ENCODE data around the gene VOPP1.
"Not testable (repeated sequence)": the region's sequence is repeated elsewhere in the genome, so short reads cannot be mapped to it uniquely, and the experiment has no call there.

The VOPP1 gene

DNA sequence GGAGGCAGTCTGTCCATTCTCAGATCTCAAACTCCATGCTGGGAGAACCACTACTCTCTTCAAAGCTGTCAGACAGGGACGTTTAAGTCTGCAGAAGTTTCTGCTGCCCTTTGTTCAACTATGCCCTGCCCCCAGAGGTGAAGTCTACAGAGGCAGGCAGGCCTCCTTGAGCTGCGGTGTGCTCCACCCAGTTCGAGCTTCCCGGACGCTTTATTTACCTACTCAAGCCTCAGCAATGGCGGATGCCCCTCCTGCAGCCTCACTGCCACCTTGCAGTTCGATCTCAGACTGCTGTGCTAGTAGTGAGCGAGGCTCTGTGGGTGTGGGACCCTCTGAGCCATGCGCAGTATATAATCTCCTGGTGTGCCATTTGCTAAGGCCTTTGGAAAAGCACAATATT lies 10.4 kb upstream of the VOPP1 start:
- not testable (repeated sequence) for DNase-seq (ENCODE audit: low read depth in 2 of 2)

GRCh38 chr7:55576753-55577152 lies 4.5 kb upstream of the VOPP1 start:
- no peak for DNase-seq (ENCODE audit: low read depth in 2 of 2)

- no peak for DNase-seq (ENCODE audit: low read depth in 2 of 2)
Measured at GRCh38 chr7:55575733-55576132, 3.4 kb upstream of the VOPP1 start.

DNA sequence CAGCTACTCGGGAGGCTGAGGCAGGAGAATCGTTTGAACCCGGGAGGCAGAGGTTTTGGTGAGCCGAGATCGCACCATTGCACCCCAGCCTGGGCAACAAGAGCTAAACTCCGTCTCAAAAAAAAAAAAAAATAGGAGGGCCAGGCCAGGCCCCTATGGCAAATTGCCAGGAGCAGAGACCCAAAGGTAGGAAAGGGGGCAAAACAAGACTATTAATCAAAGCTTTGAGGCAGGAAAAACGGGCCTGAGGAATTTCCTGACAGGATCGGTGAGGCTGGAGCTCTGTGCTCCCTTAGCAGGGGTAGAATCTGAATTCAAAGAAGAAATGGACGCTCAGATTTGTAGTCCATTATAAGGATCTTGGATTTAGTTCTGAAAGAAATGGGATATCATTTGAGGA lies 2.8 kb upstream of the VOPP1 start:
- DNase-seq (ENCODE audit: low read depth in 2 of 2): no peak

GRCh38 chr7:55574051-55574717 lies 1.9 kb upstream of the VOPP1 start:
- no peak for DNase-seq (ENCODE audit: low read depth in 2 of 2)

- no peak for DNase-seq (ENCODE audit: low read depth in 2 of 2)
Measured at GRCh38 chr7:55573234-55573900, 1.1 kb upstream of the VOPP1 start.

DNA sequence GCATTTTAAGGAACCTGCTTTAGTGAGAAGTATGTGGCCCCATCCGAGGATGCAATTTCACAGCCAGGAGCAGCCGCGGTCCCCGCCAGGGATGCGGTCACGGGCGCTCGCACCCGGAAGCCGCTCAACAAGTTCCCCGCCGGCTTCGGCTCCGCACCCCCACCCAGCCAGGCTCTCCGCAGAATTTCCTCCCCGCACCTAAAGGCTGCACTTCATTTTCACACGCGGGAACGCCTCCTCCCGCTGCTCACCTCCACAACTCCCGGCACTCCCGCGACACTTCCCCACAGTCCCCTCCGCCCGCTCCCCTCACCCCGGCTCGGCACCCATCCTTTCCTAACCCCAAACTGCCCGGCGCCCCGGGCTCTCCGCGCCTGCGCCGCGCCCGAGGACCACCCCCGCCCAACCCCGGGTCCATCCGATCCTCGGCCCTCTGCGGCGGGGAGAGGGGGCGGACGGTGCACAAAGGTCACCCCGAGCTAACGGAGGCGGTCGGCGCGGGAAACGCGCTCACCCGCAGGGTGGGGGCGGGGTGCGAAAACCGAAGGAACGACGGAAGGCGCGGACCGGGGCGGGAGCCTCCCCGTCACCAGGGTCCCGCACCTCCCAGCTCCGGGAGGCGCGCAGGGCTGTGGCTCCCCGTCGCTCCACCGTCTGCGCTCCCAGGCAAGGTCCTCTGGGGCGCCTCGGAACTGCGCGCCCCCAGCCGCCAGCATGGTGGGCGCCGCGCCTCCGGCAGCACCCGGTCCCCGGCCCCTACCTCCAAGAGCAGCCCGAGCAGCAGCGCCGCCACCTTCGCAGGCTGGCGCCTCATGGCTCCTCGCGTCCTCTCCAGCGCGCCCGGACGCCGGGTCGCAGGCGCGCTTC lies 558 bp downstream of the VOPP1 start:
- DNase-seq (ENCODE audit: low read depth in 2 of 2): peak; percentile 27 to 30

DNA sequence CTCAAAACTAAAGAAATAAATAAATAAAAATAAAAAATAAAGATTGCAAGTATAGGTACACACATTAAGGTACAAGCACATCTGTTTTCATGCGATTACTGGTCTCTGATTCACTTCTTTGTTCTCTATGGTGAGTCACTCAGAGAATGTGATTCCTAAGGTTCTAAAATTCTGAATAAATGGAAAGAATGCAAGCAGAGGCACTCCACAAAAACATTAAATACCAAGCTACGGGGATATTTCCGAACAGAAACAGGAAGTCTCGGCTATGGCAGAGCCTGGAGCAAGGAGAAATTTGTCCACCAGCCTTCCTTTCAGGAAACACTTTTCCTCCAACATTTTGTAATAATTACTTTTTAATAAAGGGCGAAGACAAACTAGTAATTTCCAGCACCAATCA lies 1.4 kb downstream of the VOPP1 start:
- no peak for DNase-seq (ENCODE audit: low read depth in 2 of 2)

DNA sequence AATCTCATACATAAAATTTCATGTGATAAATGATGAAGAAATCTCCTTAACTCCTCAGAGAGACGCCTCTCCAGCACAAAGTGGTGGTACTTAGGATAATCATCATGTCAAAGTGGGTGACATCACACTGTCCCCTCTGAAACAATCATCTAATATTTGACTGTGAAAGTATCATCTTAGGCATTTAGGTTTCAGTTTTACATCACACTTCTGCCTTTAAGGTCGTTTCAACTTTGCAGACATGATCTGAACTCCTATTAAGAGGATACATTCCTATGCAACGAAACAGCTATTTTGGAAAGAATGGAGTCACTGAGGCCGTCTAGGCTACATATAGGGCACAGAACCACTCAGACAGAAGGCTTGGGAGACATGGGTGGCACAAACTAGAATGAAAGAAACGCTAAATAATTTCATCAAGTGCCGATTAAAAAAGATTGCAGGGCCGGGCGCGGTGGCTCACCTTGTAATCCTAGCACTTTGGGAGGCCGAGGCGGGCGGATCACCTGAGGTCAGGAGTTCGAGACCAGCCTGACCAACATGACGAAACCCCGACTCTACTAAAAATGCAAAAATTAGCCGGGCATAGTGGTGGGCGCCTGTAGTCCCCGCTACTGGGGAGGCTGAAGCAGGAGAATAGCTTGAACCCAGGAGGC lies 2.0 kb downstream of the VOPP1 start:
- no peak for DNase-seq (ENCODE audit: low read depth in 2 of 2)

GRCh38 chr7:55569797-55570196 lies 2.5 kb downstream of the VOPP1 start:
- DNase-seq (ENCODE audit: low read depth in 2 of 2): peak in 1 of 2 donors; percentile 23

GRCh38 chr7:55569269-55569663 lies 3.0 kb downstream of the VOPP1 start:
- DNase-seq (ENCODE audit: low read depth in 2 of 2): no peak

DNA sequence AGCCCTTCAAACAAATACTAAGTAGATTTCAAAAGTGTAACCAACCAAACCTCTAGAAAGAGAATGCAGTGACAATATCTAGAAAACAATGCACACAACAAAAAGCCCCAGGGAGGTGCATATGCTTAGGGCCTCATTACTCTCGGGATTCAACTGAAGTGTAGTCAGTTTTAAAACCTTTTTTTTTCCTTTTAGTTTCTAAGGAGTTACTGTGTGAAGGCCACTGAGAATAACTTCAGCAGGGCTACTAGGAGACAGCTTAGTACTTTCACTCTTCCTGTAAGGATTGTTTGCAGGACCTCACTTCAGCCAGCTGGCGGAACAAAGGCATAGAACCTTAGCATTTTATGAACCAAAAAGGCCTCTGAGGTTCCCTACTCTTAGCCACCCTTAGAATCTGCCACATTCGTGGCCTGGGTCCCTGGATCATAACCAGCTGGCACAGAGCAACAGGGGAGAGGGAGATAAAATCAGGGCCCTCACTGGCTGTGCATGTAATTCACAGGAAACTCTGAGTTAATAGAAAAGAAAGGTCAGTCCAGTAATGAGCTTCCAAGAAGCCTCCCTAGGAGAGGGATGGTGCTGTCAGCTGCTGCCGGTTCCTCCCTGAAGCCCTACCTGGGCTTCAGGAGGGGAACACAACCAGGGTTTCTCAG lies 3.6 kb downstream of the VOPP1 start:
- no peak for DNase-seq (ENCODE audit: low read depth in 2 of 2)

GRCh38 chr7:55567571-55567970 lies 4.7 kb downstream of the VOPP1 start:
- no peak for DNase-seq (ENCODE audit: low read depth in 2 of 2)

- no peak for DNase-seq (ENCODE audit: low read depth in 2 of 2)
Measured at GRCh38 chr7:55565681-55566080, 6.6 kb downstream of the VOPP1 start.

DNA sequence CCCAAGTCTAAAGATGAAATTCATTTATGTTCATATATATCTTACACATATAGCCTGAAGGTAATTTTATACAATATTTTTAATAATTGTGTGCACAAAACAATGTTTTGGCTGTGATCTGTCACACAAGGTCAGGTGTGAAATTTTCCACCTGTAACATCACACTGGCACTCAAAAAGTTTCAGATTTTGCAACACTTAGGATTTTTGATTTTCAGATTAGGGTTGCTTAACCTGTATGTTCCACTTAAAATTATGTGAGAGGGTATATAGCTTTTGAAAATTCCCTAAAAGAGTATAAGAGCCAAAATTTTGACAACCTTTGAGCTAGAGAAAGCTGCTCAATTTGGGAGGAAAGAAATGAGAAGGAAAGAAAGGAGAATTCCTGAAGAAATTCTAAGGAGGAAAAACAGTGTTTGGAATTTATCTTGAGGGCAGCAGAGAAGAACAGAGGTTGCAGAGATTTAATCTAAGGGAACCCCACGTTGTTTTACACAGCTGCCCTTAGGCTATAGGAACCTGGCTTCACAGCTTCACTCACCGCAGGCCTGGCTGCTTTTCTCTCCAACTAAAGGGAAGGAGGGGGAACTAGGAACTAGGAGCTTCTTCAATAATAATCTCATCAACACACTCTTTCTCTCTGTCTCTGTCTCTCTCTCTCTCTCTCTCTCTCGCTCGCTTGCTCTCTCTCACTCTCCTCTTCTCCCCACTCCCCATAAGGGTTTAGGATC lies 8.5 kb downstream of the VOPP1 start:
- no peak for DNase-seq (ENCODE audit: low read depth in 2 of 2)

DNA sequence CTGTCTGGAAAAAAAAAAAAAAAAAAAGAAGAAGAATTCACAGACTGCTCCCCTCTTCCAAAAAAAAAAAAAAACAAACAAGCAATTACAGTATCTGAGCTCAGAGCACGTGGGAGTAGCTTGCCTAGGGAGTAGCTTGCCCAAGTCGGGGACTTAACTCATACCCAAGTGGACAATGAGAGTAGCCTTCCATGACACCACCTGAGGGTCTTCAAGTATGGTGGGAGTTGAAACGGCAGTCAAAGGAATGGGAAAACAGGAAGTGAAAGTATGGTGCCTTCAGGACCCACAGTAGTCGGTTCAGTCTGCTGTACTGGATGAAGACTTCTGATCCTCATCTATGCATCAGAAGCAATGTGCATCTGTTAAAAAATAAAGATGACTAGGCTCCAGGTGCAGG lies 10.6 kb downstream of the VOPP1 start:
- no peak for DNase-seq (ENCODE audit: low read depth in 2 of 2)

DNA sequence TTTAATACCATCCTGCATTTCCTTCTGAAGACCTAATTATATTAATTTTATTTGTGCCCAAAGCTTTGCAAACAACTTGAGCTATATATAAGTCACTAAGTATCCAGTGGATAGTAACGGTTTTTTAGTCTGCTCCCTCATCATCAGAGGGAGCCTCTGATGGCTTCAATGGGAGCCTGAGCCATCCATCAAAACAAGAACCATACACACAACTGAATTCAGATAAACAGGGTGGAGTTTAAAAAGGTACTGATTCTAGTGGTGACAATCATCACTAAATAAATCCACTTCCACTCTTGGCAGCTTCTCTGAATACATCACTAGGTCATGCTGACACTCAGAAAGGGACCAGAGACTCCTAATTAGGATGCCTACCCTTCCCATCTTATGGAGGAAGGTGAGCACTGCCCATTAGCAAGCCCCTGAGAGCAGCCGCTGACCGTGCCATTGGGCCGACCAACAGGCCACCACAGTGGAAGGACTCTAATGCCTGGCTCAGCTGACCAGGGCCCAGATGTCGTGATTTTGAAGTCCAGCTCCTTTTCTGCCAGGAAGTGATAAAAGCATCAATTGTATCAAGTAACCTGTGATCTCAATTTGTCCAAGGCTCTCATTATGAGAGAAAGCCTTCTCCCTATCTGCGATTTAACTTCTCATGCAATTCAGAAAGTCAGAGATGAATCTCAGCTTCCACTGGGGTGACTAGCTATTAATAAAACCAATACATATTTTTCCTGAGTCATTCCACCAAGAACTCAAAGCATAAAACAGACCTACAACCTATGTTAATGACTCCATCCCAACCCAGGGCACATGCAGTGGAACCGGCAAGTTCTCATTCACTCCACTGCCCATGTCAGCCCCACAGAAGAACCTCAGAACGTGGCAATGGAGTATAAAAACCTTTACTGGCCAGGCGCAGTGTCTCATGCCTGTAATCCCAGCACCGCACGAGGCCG lies 13.1 kb downstream of the VOPP1 start:
- DNase-seq (ENCODE audit: low read depth in 2 of 2): no peak

DNA sequence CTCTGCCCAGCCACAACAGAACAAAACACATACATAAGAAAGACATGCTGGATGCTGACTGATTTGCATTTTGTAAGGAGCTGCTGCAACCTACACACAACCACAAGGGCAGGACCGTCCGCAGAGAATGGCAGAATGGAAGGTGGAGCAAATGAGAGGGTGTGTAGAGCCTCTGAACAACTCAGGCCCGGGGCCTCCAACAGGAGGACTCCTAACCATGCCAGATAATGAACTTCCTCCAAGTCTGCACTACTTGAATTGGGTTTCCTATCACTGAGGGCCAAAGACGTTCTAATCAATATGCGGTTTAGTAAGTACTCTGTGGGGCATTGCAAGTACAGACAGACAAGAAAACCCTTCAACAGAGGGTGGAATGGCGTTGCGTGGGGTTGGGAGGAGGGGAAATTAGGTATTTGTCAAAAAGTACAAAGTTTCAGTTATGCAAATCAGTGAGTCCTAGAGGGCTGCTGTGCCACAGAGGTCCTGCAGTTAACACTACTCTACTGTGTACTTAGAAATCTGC lies 14.6 kb downstream of the VOPP1 start:
- DNase-seq (ENCODE audit: low read depth in 2 of 2): no peak

GRCh38 chr7:55556492-55556891 lies 15.8 kb downstream of the VOPP1 start:
- no peak for DNase-seq (ENCODE audit: low read depth in 2 of 2)

DNA sequence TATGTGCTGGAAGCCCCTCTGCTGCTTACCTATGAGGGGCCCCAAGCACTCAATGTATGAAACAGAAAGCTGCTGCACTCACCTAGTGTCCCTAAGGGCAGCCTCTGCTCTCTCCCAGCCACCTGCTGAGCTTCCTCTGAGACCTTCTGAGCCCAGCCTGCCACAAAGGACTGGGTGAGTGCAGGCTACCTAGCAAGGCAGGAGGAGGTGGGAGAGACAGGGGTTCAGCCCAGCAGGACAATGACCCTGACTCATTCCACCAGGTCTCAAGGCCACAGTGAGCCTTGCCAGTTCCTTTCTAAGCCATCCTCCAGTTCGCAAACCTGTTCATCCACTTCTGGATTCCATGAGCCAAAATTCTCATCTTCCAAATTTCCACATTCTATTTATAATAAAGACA lies 16.3 kb downstream of the VOPP1 start:
- DNase-seq (ENCODE audit: low read depth in 2 of 2): no peak

Measured in stimulated activated CD8-positive, alpha-beta memory T cell treated with anti-CD3 and anti-CD28 coated beads, Interleukin-7, amount 100 ng/mL, for 1 hour (primary cell).